Measurements from ENCODE around the gene EGFR.
A peak's percentile ranks its signal among the peaks of the same experiment; 100 is the strongest.

The EGFR gene

DNA sequence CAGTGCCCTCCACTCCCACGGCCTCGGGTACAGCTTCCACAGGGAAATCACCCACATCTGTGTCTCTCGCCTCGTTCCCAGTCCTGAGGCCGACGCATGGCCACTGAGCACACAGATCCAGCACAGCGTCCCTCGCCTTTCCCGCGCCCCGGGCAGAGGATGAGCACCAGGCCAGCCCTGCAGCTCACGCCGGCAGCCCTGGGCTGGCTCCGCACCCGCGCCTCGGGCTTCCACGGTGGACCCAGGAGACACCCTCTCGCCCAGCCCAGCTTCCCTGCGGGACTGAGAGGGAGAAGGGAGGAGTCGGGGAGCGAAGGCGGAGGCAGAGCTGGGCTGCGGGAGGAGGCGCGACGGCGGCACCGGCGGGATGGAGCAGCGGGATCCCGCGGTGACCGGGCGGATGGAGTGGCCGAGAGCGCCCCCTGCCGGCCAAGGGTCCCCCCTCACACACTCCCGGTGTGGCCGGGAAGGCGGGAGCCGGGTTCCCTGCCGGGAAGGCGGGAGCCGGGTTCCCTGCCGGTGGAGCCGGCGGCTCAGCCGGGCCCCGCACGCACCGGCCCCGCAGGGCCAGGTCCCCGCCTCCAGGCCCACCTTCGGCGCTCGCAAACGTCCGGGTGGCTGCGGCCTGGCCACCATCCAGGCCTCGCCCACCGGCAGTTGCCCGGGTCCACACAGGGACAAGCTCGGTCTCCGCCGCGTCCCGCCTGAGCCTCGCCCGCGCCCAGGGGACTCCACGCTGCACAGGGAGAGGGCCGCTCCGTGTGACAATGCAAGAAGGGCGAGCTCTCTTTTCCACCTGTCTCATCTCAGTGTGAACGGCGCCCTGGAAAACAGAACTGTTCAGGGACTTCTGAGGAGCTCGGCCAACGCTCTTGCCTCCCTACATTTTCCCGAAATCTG lies 236.0 kb downstream of the EGFR start:
- Histone ChIP-seq H3K9me2 (ENCODE audit: low read depth, low read length) (no peaks in the 10 kb centered on the region), H3K9me3 (ENCODE audit: low read length) (no peaks in the 10 kb centered on the region), H3K27ac (ENCODE audit: low read depth, low read length, poor library complexity, severe bottlenecking) (no peak overlapping the region), H3K27me3 (ENCODE audit: insufficient read depth, low read length) (no peaks in the 10 kb centered on the region; the same call in 1 of the 2 replicates), H3F3A (ENCODE audit: insufficient read depth, low read length) (no peaks in the 10 kb centered on the region), H3K4me3 (ENCODE audit: low read depth, low read length, poor library complexity, severe bottlenecking) (peak overlapping the region; percentile 52), H3K79me2 (ENCODE audit: insufficient read depth, low read length) (no peaks in the 10 kb centered on the region), H3K4me2 (ENCODE audit: low read length) (peak overlapping the region; percentile 54), H3K9ac (ENCODE audit: low read length) (peak overlapping the region; percentile 7; the same call in 1 of the 2 replicates), H3K4me1 (ENCODE audit: insufficient read depth, low read length, severe bottlenecking) (peaks cover 9% of the 10 kb centered on the region), H4K20me1 (ENCODE audit: insufficient read depth, low read length) (no peaks in the 10 kb centered on the region), H3K36me3 (ENCODE audit: insufficient read depth, low read length) (no peaks in the 10 kb centered on the region), H2AFZ (ENCODE audit: low read length) (no peak overlapping the region)
- no peak for TF ChIP-seq EZH2 (IDR thresholded peaks at IDR 0.05; ENCODE audit: borderline replicate concordance, low read length)
- TF ChIP-seq, protein P1, sequence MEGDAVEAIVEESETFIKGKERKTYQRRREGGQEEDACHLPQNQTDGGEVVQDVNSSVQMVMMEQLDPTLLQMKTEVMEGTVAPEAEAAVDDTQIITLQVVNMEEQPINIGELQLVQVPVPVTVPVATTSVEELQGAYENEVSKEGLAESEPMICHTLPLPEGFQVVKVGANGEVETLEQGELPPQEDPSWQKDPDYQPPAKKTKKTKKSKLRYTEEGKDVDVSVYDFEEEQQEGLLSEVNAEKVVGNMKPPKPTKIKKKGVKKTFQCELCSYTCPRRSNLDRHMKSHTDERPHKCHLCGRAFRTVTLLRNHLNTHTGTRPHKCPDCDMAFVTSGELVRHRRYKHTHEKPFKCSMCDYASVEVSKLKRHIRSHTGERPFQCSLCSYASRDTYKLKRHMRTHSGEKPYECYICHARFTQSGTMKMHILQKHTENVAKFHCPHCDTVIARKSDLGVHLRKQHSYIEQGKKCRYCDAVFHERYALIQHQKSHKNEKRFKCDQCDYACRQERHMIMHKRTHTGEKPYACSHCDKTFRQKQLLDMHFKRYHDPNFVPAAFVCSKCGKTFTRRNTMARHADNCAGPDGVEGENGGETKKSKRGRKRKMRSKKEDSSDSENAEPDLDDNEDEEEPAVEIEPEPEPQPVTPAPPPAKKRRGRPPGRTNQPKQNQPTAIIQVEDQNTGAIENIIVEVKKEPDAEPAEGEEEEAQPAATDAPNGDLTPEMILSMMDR (IDR thresholded peaks at IDR 0.05; ENCODE audit: low read length): peak; percentile 69

DNA sequence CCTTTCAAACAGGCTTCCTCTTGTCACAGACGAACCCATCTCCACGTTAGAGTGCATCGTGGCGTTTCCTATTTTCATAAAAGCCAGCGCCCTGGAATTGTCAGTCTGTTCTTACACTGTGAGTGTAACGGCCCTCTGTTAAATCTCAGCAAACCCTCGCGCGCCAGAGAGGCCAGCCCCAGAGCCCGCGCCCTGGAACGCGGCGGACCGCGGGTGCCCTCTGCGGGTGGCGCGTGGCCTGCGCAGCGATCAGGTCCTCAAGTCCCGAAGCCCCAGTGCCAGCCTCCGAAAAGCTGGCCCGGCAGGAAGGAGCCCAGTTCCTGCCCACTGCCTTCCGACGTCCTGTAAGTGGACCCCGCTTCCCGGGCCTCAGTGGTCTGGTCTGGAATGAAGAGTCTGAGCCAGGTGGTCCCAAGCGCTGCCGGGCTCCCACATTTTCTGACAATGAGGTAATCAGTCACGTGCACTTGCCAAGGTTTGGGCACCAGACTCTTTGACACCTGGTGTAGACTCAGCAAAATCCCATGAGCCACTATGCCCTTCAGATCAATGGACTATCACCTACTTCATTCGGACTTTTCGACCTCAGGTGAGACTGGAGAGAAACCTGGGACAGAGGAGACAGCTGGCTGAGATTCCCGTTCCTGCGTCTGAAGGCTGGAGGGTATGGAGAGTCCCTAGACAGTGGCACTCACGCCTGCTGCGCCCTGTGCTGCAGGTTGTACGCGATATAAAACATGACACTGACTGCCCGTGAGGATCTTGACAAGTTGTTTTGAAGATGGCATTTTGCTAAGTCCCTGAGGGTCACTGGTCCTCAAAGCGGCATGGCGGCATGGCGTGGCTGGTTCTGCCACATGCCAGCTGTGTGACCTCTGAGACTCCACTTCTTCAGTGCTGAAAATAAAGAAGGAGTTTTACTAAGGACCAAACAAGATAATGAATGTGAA lies 237.0 kb downstream of the EGFR start:
- Histone ChIP-seq H3F3A (ENCODE audit: insufficient read depth, low read length) (no peaks in the 10 kb centered on the region), H3K27me3 (ENCODE audit: insufficient read depth, low read length) (no peaks in the 10 kb centered on the region; the same call in 1 of the 2 replicates), H4K20me1 (ENCODE audit: insufficient read depth, low read length) (no peaks in the 10 kb centered on the region), H2AFZ (ENCODE audit: low read length) (no peak overlapping the region), H3K4me1 (ENCODE audit: insufficient read depth, low read length, severe bottlenecking) (peaks cover 9% of the 10 kb centered on the region), H3K9me2 (ENCODE audit: low read depth, low read length) (no peaks in the 10 kb centered on the region), H3K27ac (ENCODE audit: low read depth, low read length, poor library complexity, severe bottlenecking) (no peak overlapping the region), H3K4me3 (ENCODE audit: low read depth, low read length, poor library complexity, severe bottlenecking) (peak overlapping the region; percentile 52), H3K79me2 (ENCODE audit: insufficient read depth, low read length) (no peaks in the 10 kb centered on the region), H3K36me3 (ENCODE audit: insufficient read depth, low read length) (no peaks in the 10 kb centered on the region), H3K9ac (ENCODE audit: low read length) (peak overlapping the region; percentile 7; the same call in 1 of the 2 replicates), H3K9me3 (ENCODE audit: low read length) (no peaks in the 10 kb centered on the region), H3K4me2 (ENCODE audit: low read length) (peak overlapping the region; percentile 54)
- TF ChIP-seq, protein P1 (IDR thresholded peaks at IDR 0.05; ENCODE audit: low read length): peak; percentile 94
- no peak for TF ChIP-seq EZH2 (IDR thresholded peaks at IDR 0.05; ENCODE audit: borderline replicate concordance, low read length)

DNA sequence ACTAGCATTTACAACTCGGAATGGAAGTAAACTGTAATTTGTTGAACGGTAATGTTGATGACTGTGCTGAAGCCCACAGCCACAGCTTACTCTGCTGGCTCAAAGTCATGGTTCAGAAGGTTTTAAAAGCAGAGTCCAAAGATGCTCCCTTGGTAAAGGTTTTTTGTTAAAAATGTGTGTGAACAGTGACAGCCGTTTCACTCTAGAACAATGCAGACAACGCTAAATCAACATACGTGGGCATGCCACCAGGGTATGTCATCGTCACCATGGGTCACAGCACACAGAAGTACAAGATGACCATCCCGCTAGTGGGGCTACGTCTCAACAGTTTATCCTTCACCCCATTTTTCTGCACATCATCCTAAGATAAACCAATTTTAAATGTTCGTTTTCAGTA lies 239.8 kb downstream of the EGFR start:
- no peaks in the 10 kb centered on the region for H3K36me3 ChIP-seq (ENCODE audit: insufficient read depth, low read length)
- no peak overlapping the region for H3K27ac ChIP-seq (ENCODE audit: low read depth, low read length, poor library complexity, severe bottlenecking)
- no peak overlapping the region for H3K9ac ChIP-seq (ENCODE audit: low read length)
- peaks cover 9% of the 10 kb centered on the region for H3K4me1 ChIP-seq (ENCODE audit: insufficient read depth, low read length, severe bottlenecking)
- no peak overlapping the region for H2AFZ ChIP-seq (ENCODE audit: low read length)
- no peaks in the 10 kb centered on the region for H3K9me2 ChIP-seq (ENCODE audit: low read depth, low read length)
- H3K4me3 ChIP-seq (ENCODE audit: low read depth, low read length, poor library complexity, severe bottlenecking): no peak overlapping the region
- H3F3A ChIP-seq (ENCODE audit: insufficient read depth, low read length): no peaks in the 10 kb centered on the region
- no peaks in the 10 kb centered on the region; the same call in 1 of the 2 replicates for H3K27me3 ChIP-seq (ENCODE audit: insufficient read depth, low read length)
- no peaks in the 10 kb centered on the region for H3K79me2 ChIP-seq (ENCODE audit: insufficient read depth, low read length)
- H3K4me2 ChIP-seq (ENCODE audit: low read length): no peak overlapping the region
- no peaks in the 10 kb centered on the region for H4K20me1 ChIP-seq (ENCODE audit: insufficient read depth, low read length)
- TF ChIP-seq, protein P1 (IDR thresholded peaks at IDR 0.05; ENCODE audit: low read length): no peak
- no peak for TF ChIP-seq EZH2 (IDR thresholded peaks at IDR 0.05; ENCODE audit: borderline replicate concordance, low read length)
- H3K9me3 ChIP-seq (ENCODE audit: low read length): no peaks in the 10 kb centered on the region

Data from OCI-LY1 (cell line).